PC-9 (cell line): Measurements from ENCODE around the gene GNG4. TPM values are rescaled to one million over a fixed set of nuclear protein-coding genes. Genes with fewer than 3 reads are reported as not detected.

ENCODE experiments used
- BruUV-seq: library from RNA; stranded (reverse); fragments of 400-500 nt; replicated peaks from 2 replicates; lab custom pipeline; 2021; lab: Mats Ljungman, UMichigan
- CTCF ChIA-PET: fragments of 300-600 bp; sonication (Branson Sonifier 250); formaldehyde crosslinking; loops from one replicate; lab custom pipeline; 2022; ENCODE audit warnings: antibody characterized with exemption; lab: Charles Lee
- POLR2A ChIA-PET: fragments of 300-600 bp; sonication (Branson Sonifier 250); formaldehyde crosslinking; loops from one replicate; lab custom pipeline; 2022; ENCODE audit warnings: antibody characterized with exemption; ENCODE audit not compliant: unreplicated experiment; lab: Charles Lee
- DNase-seq, 2 experiments: peaks; one replicate each; pipeline versions ENCODE4 v3.0.0 to v3.0.0-alpha.2; 2015 to 2022; ENCODE audit warnings: mixed read lengths in 1 of 2
- H2AFZ ChIP-seq: fragments of 200-600 bp; sonication (generic); 2 replicates; pipeline ENCODE4 v1.8.1; 2017; ENCODE audit warnings: antibody characterized with exemption
- H3F3A ChIP-seq: fragments of 200-600 bp; sonication (generic); 2 replicates; pipeline ENCODE4 v1.8.1; 2017; ENCODE audit warnings: antibody characterized with exemption, mild to moderate bottlenecking, low read depth; ENCODE audit not compliant: insufficient read depth
- H3K27ac ChIP-seq: fragments of 200-600 bp; sonication (generic); 2 replicates; pipeline ENCODE4 v1.6.1; 2016; ENCODE audit warnings: mixed run types
- H3K27me3 ChIP-seq: fragments of 200-600 bp; sonication (generic); 2 replicates; pipeline ENCODE4 v1.6.1; 2016; ENCODE audit warnings: low read depth, mixed run types; ENCODE audit not compliant: insufficient read depth
- H3K36me3 ChIP-seq: fragments of 200-600 bp; sonication (generic); 2 replicates; pipeline ENCODE4 v1.6.1; 2016; ENCODE audit warnings: low read depth, mixed run types
- H3K4me1 ChIP-seq: fragments of 200-600 bp; sonication (generic); replicated peaks from 2 replicates; pipeline ENCODE4 v1.6.1; 2016; ENCODE audit warnings: mixed run types; ENCODE audit not compliant: insufficient read depth
- H3K4me2 ChIP-seq: fragments of 200-600 bp; sonication (generic); 2 replicates; pipeline ENCODE4 v1.6.1; 2017; ENCODE audit warnings: mixed run types
- H3K4me3 ChIP-seq: fragments of 200-600 bp; sonication (generic); 2 replicates; pipeline ENCODE4 v1.6.1; 2016; ENCODE audit warnings: mixed run types
- H3K79me2 ChIP-seq: fragments of 200-600 bp; sonication (generic); 2 replicates; pipeline ENCODE4 v1.6.1; 2017; ENCODE audit warnings: low read depth, mixed run types
- H3K9me2 ChIP-seq: fragments of 200-600 bp; sonication (generic); 2 replicates; pipeline ENCODE4 v1.8.1; 2017; ENCODE audit warnings: mild to moderate bottlenecking; ENCODE audit not compliant: insufficient read depth
- H3K9me3 ChIP-seq: fragments of 200-600 bp; sonication (generic); 2 replicates; pipeline ENCODE4 v1.8.1; 2016; ENCODE audit warnings: low read depth; ENCODE audit not compliant: insufficient read depth
- H4K20me1 ChIP-seq: fragments of 200-600 bp; sonication (generic); 2 replicates; pipeline ENCODE4 v1.8.1; 2017; ENCODE audit not compliant: insufficient read depth
- EZH2 ChIP-seq: fragments of 200-600 bp; sonication (generic); IDR thresholded peaks from 2 replicates; pipeline ENCODE4 v1.8.0; 2017; ENCODE audit warnings: antibody characterized with exemption, low read depth
- intact Hi-C: fragments of 100-400 bp; cut with micrococcal nuclease; formaldehyde crosslinking; loops from one replicate; pipeline ENCODE4 v1.10.0; 2022; ENCODE audit not compliant: unreplicated experiment
- total RNA-seq: library from RNA; stranded (reverse); gene quantifications from 2 replicates; pipeline ENCODE4 v1.2.3, GENCODE V29; 2021
- TF ChIP-seq, protein P1 (sequence below): fragments of 200-600 bp; sonication (generic); conservative IDR thresholded peaks from 2 replicates; pipeline ENCODE4 v1.6.1; 2017; ENCODE audit warnings: mixed run types, antibody characterized with exemption, mild to moderate bottlenecking, moderate library complexity

GNG4 gene
- total RNA-seq, 1 experiment from 2014 or later: 16.3 TPM

- DNase-seq: peak; percentile 34 to 57
- POLR2A ChIA-PET: no interaction called here
- no peak for TF ChIP-seq EZH2
- TF ChIP-seq, protein P1, sequence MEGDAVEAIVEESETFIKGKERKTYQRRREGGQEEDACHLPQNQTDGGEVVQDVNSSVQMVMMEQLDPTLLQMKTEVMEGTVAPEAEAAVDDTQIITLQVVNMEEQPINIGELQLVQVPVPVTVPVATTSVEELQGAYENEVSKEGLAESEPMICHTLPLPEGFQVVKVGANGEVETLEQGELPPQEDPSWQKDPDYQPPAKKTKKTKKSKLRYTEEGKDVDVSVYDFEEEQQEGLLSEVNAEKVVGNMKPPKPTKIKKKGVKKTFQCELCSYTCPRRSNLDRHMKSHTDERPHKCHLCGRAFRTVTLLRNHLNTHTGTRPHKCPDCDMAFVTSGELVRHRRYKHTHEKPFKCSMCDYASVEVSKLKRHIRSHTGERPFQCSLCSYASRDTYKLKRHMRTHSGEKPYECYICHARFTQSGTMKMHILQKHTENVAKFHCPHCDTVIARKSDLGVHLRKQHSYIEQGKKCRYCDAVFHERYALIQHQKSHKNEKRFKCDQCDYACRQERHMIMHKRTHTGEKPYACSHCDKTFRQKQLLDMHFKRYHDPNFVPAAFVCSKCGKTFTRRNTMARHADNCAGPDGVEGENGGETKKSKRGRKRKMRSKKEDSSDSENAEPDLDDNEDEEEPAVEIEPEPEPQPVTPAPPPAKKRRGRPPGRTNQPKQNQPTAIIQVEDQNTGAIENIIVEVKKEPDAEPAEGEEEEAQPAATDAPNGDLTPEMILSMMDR: peak; percentile 93
- Histone ChIP-seq H4K20me1 (no peaks in the 10 kb centered on the region), H3K4me2 (no peak overlapping the region), H2AFZ (no peak overlapping the region), H3K27ac (no peak overlapping the region), H3K4me1 (no peaks in the 10 kb centered on the region), H3K9me3 (no peaks in the 10 kb centered on the region), H3F3A (no peaks in the 10 kb centered on the region; the same call in 1 of the 2 replicates), H3K4me3 (no peak overlapping the region), H3K27me3 (no peaks in the 10 kb centered on the region), H3K9me2 (no peaks in the 10 kb centered on the region), H3K79me2 (no peaks in the 10 kb centered on the region), H3K36me3 (no peaks in the 10 kb centered on the region)
- BruUV-seq: no TSS peak
- intact Hi-C loops: loop anchor here (1.0 kb wide), 3 partner anchors 218 to 458 kb away; no protein-coding TSS in a partner anchor
- CTCF ChIA-PET: interaction anchor here (0.6 to 0.9 kb wide), 4 partner anchors 259 to 458 kb away, joined by 3 to 7 read pairs (median 3); no protein-coding TSS in a partner anchor
Measured at GRCh38 chr1:235513495-235514366, 135.9 kb downstream of the GNG4 start.

DNA sequence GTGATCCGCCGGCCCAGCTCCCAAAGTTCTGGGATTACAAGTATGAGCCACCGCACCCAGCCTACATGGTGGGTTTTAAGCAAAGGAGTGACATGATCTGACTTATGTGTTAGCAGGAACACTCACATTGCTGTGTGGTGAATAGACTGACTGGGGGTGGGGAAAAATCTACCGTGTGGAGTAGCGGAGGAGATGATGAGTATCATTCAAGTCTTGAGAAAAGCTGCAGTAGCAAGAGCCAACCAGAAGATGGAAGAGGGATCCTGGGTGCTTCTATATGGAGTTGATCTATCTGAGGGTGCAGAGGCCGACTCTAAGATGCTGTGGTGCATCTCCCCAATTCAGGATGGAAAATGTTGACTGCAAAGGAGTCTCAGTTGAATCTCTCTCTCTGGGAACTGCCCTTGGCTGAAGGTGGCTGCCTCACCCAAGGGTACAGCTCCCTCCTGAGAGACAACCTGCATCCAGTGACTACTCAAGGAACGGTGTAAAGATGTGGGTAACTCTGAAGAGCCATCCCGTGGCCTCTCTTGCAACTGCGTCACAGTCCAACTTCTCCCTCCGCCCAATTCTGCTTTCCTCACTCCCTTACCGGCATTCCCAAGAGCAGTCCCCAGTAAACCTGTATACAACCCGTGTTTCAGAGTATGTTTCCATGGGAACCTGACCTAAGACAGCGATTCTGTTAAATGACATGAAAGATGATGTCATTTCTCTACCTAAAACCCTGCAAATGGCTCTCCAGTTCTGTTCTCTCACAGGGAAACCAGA lies 137.9 kb downstream of the GNG4 start:
- no peaks in the 10 kb centered on the region for H3K9me2 ChIP-seq
- no peaks in the 10 kb centered on the region for H3K36me3 ChIP-seq
- peaks cover under 1% of the 10 kb centered on the region; the same call in 1 of the 2 replicates for H3K4me1 ChIP-seq
- intact Hi-C loops: no loop called here
- no peak overlapping the region for H3K4me2 ChIP-seq
- no peak overlapping the region for H2AFZ ChIP-seq
- no peak overlapping the region for H3K27ac ChIP-seq
- DNase-seq: no peak
- H3K79me2 ChIP-seq: peaks cover 3% of the 10 kb centered on the region; the same call in 1 of the 2 replicates
- no peak overlapping the region for H3K4me3 ChIP-seq
- no TSS peak for BruUV-seq
- TF ChIP-seq, protein P1: no peak
- no peak for TF ChIP-seq EZH2
- H3F3A ChIP-seq: peaks cover 3% of the 10 kb centered on the region; the same call in 1 of the 2 replicates
- ChIA-PET CTCF (interaction anchor here (0.6 kb wide), 2 partner anchors 332 to 1022 kb away, joined by 3 to 4 read pairs; no protein-coding TSS in a partner anchor), POLR2A (no interaction called here)
- no peaks in the 10 kb centered on the region for H3K27me3 ChIP-seq
- no peaks in the 10 kb centered on the region for H4K20me1 ChIP-seq
- no peaks in the 10 kb centered on the region for H3K9me3 ChIP-seq

DNA sequence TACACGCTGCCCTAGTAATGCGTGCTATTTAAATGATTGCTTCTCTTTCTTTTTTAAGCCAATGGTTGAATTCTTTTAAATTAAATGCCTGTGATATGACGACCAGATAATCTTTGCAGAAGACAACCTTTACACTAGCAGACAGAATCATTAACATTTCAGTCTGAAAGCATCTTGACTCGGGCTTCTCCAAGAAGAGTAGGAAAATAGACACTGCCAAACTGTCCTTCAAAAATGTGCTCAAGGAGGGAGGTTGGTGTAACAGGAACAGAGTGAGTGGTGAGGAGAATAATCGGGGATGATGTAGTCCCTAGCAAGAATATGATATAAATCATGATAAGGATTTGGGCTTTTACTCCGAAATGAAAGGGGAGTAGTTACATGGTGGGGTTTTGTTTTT lies 138.8 kb downstream of the GNG4 start:
- Histone ChIP-seq H3K4me3 (no peak overlapping the region), H3K4me1 (peaks cover 9% of the 10 kb centered on the region), H3K27ac (no peak overlapping the region), H3K9me3 (no peaks in the 10 kb centered on the region), H2AFZ (no peak overlapping the region), H3K27me3 (no peaks in the 10 kb centered on the region), H4K20me1 (no peaks in the 10 kb centered on the region), H3K9me2 (no peaks in the 10 kb centered on the region), H3F3A (peaks cover 10% of the 10 kb centered on the region), H3K79me2 (peaks cover 10% of the 10 kb centered on the region), H3K4me2 (no peak overlapping the region), H3K36me3 (no peaks in the 10 kb centered on the region)
- ChIA-PET CTCF (interaction anchor here (0.6 kb wide), 1 partner anchor 333 kb away, joined by 4 read pairs; no protein-coding TSS in a partner anchor), POLR2A (no interaction called here)
- intact Hi-C loops: no loop called here
- DNase-seq: no peak
- no TSS peak for BruUV-seq
- TF ChIP-seq EZH2: no peak
- TF ChIP-seq, protein P1: no peak
